IMR-90 (cell line): ENCODE measurements around the gene LRRC56.
A peak's percentile ranks its signal among the peaks of the same experiment; 100 is the strongest.

Experiments
- CEBPB ChIP-seq: IDR thresholded peaks from 2 replicates; pipeline ENCODE4 v1.6.1; 2012; ENCODE audit warnings: low read depth, low read length, improper control_type of control experiment
- CHD1 ChIP-seq: IDR thresholded peaks from 2 replicates; pipeline ENCODE4 v1.6.1; 2012; ENCODE audit warnings: low read depth, low read length, improper control_type of control experiment
- MAZ ChIP-seq: IDR thresholded peaks from 2 replicates; pipeline ENCODE4 v1.6.1; 2012; ENCODE audit warnings: low read depth, mild to moderate bottlenecking, low read length, improper control_type of control experiment, moderate library complexity, borderline replicate concordance
- MXI1 ChIP-seq: IDR thresholded peaks from 2 replicates; pipeline ENCODE4 v1.6.1; 2012; ENCODE audit warnings: low read depth, mild to moderate bottlenecking, low read length, moderate library complexity, borderline replicate concordance
- NFE2L2 ChIP-seq: fragments of 150-350 bp; IDR thresholded peaks from 2 replicates; pipeline ENCODE4 v1.6.1; 2016; ENCODE audit warnings: low read depth, mild to moderate bottlenecking, low read length
- POLR2A ChIP-seq: IDR thresholded peaks from 2 replicates; pipeline ENCODE4 v1.6.1; 2012; ENCODE audit warnings: mild to moderate bottlenecking, low read depth, low read length
- RAD21 ChIP-seq: IDR thresholded peaks from 2 replicates; pipeline ENCODE4 v1.6.1; 2012; ENCODE audit warnings: low read length, improper control_type of control experiment
- RCOR1 ChIP-seq: IDR thresholded peaks from 2 replicates; pipeline ENCODE4 v1.6.1; 2012; ENCODE audit warnings: mild to moderate bottlenecking, low read length, improper control_type of control experiment; ENCODE audit not compliant: insufficient replicate concordance
- RFX5 ChIP-seq: IDR thresholded peaks from 2 replicates; pipeline ENCODE4 v1.8.0; 2012; ENCODE audit warnings: low read depth, mild to moderate bottlenecking, low read length, moderate library complexity
- SMC3 ChIP-seq: fragments of 150-350 bp; IDR thresholded peaks from 2 replicates; pipeline ENCODE4 v1.6.1; 2016; ENCODE audit warnings: low read depth, mild to moderate bottlenecking, antibody characterized with exemption, low read length, moderate library complexity
- TF ChIP-seq, protein P1 (sequence below): conservative IDR thresholded peaks from 2 replicates; pipeline ENCODE4 v1.5.1; 2012; ENCODE audit warnings: mild to moderate bottlenecking, low read depth, low read length, improper control_type of control experiment
- TF ChIP-seq, protein P2 (sequence below): fragments of 150-350 bp; IDR thresholded peaks from 2 replicates; pipeline ENCODE4 v1.6.1; 2017; ENCODE audit warnings: mild to moderate bottlenecking, antibody characterized with exemption, low read length, low read depth

- TF ChIP-seq, protein P1, sequence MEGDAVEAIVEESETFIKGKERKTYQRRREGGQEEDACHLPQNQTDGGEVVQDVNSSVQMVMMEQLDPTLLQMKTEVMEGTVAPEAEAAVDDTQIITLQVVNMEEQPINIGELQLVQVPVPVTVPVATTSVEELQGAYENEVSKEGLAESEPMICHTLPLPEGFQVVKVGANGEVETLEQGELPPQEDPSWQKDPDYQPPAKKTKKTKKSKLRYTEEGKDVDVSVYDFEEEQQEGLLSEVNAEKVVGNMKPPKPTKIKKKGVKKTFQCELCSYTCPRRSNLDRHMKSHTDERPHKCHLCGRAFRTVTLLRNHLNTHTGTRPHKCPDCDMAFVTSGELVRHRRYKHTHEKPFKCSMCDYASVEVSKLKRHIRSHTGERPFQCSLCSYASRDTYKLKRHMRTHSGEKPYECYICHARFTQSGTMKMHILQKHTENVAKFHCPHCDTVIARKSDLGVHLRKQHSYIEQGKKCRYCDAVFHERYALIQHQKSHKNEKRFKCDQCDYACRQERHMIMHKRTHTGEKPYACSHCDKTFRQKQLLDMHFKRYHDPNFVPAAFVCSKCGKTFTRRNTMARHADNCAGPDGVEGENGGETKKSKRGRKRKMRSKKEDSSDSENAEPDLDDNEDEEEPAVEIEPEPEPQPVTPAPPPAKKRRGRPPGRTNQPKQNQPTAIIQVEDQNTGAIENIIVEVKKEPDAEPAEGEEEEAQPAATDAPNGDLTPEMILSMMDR = no peak
- TF ChIP-seq MAZ = no peak
- 0 out of 2 replicates have a peak, but pooled peaks have one; percentile 16 for TF ChIP-seq POLR2A
- no peak for TF ChIP-seq RAD21
- TF ChIP-seq RCOR1 = no peak
- no peak for TF ChIP-seq RFX5
- TF ChIP-seq CHD1 = no peak
- TF ChIP-seq MXI1 = no peak
- no peak for TF ChIP-seq CEBPB
- no peak for TF ChIP-seq SMC3
- TF ChIP-seq, protein P2, sequence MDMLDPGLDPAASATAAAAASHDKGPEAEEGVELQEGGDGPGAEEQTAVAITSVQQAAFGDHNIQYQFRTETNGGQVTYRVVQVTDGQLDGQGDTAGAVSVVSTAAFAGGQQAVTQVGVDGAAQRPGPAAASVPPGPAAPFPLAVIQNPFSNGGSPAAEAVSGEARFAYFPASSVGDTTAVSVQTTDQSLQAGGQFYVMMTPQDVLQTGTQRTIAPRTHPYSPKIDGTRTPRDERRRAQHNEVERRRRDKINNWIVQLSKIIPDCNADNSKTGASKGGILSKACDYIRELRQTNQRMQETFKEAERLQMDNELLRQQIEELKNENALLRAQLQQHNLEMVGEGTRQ = no peak
- TF ChIP-seq NFE2L2 = no peak
Observed at GRCh38 chr11:508956-509355, 28.4 kb upstream of the LRRC56 start.
